Coronary artery (tissue), 2 donors: Measurements from ENCODE around the gene MARCHF9.

Experiments used
- DNase-seq: peaks from one replicate; pipeline ENCODE4 v3.0.0-alpha.2; 2017; ENCODE audit warnings: low spot score
- H3K27ac ChIP-seq, 2 donors: fragments of 200-600 bp; sonication (generic); one replicate each; pipeline ENCODE4 v1.5.1; 2016 to 2019
- H3K4me3 ChIP-seq: fragments of 200-600 bp; sonication (generic); 2 replicates; pipeline ENCODE4 v1.5.1; 2016; ENCODE audit warnings: mild to moderate bottlenecking, moderate library complexity
- CTCF ChIP-seq: fragments of 200-600 bp; sonication (generic); IDR thresholded peaks from one replicate; pipeline ENCODE4 v1.5.1; 2019; ENCODE audit warnings: antibody characterized with exemption

The MARCHF9 gene

GRCh38 chr12:57741844-57742738 lies 12.8 kb upstream of the MARCHF9 start:
- no peak for TF ChIP-seq CTCF

GRCh38 chr12:57743769-57744168 lies 11.1 kb upstream of the MARCHF9 start:
- no peak overlapping the region for H3K27ac ChIP-seq
- H3K4me3 ChIP-seq: peak overlapping the region; percentile 98
- DNase-seq: no peak
- TF ChIP-seq CTCF: no peak

More at GRCh38 chr12:57741844-57742738, 12.8 kb upstream of the MARCHF9 start:
- Histone ChIP-seq H3K4me3 (peak overlapping the region; percentile 55), H3K27ac (no peak overlapping the region)
- DNase-seq: no peak

GRCh38 chr12:57744194-57744776 lies 10.6 kb upstream of the MARCHF9 start:
- no peak for TF ChIP-seq CTCF
- DNase-seq: peak; percentile 93
- Histone ChIP-seq H3K4me3 (peak overlapping the region; percentile 98), H3K27ac (peak overlapping the region; percentile 98 to 99)

- TF ChIP-seq CTCF: no peak
- peak; percentile 98 for DNase-seq
- H3K27ac ChIP-seq: peak within 1 kb of the TSS; percentile 98 to 99
- H3K4me3 ChIP-seq: peak within 1 kb of the TSS; percentile 98
These were observed 10.0 kb upstream of the MARCHF9 start, which contains the start of gene TSPAN31 for GRCh38 chr12:57744777-57745484. Gene TSPAN31 (plus strand): TSS chr12:57745039. CDS start chr12:57745155, 116 bp downstream.

- no peak for TF ChIP-seq CTCF
- no peak for DNase-seq
- Histone ChIP-seq H3K27ac (peak overlapping the region; percentile 98 to 99), H3K4me3 (peak overlapping the region; percentile 98)
These were observed 9.4 kb upstream of the MARCHF9 start for GRCh38 chr12:57745485-57745881.

GRCh38 chr12:57746025-57746424 lies 8.9 kb upstream of the MARCHF9 start:
- no peak overlapping the region for H3K27ac ChIP-seq
- no peak for TF ChIP-seq CTCF
- H3K4me3 ChIP-seq: peak overlapping the region; percentile 98
- DNase-seq: no peak
